Measurements from ENCODE around the gene CTNNA2.
A peak's percentile ranks its signal among the peaks of the same experiment; 100 is the strongest.

The CTNNA2 gene

DNA sequence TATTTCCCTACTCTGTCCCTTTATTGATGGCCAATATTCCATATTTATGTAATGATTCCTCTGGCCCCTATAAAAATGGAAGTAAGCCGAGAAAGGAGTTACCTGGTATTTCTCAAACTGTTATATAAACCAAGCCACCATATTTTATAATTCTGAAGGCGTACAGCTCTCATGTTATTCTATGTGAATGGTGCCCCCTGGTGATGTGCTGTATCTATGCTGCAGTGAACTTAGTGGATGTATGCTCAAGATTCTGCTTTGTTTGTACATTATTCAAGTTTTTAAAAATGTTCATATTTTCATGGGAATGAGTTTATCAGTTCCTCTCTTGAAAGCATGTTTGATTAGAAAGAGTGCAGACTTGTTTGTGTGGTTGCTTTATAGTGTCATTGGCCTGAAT lies 986.2 kb downstream of the CTNNA2 start:
- TF ChIP-seq, protein P1, sequence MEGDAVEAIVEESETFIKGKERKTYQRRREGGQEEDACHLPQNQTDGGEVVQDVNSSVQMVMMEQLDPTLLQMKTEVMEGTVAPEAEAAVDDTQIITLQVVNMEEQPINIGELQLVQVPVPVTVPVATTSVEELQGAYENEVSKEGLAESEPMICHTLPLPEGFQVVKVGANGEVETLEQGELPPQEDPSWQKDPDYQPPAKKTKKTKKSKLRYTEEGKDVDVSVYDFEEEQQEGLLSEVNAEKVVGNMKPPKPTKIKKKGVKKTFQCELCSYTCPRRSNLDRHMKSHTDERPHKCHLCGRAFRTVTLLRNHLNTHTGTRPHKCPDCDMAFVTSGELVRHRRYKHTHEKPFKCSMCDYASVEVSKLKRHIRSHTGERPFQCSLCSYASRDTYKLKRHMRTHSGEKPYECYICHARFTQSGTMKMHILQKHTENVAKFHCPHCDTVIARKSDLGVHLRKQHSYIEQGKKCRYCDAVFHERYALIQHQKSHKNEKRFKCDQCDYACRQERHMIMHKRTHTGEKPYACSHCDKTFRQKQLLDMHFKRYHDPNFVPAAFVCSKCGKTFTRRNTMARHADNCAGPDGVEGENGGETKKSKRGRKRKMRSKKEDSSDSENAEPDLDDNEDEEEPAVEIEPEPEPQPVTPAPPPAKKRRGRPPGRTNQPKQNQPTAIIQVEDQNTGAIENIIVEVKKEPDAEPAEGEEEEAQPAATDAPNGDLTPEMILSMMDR (IDR thresholded peaks at IDR 0.05): peak; percentile 24
- Histone ChIP-seq H3K9ac (no peak overlapping the region), H3K27me3 (ENCODE audit: control insufficient read depth, insufficient read depth, low read length) (no peaks in the 10 kb centered on the region)

DNA sequence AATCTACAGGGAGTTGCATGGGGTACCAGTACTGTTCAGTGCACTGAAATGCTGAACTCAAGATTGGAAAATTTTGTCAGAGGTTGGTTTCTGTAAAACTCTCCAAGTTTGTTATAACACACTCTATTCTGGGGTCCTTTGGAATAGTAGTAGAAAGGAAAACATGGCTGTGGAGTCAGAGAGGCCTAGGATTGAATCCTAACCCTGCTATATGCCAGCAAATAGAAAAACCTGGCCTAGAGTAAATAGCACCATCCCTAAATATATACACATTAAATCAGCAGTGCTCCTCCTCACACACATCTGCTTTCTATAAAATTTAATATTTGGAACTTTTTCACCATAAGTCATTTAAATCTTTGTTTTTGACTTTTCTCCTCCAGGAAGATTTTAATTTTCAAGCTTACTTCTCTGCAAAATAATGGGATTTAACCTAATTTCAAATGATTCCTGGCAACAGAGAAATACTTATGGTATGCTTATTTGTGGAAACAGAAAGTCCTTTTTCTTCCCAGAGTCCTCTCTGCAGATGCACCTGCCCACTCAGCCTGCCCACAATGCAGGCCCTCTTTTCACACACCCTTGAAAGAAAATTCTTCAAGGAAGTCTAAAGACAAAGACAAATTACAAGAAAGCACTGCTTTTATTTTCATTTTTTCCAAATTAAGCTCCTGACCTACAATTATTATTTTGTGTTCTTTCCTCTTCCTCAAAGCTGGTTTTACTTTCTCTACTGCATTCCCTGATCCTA lies 989.2 kb downstream of the CTNNA2 start:
- Histone ChIP-seq H3K27ac (no peak overlapping the region), H3K36me3 (ENCODE audit: control insufficient read depth, insufficient read depth, low read length) (no peaks in the 10 kb centered on the region), H3K4me1 (no peaks in the 10 kb centered on the region), H3K27me3 (ENCODE audit: control insufficient read depth, insufficient read depth, low read length) (no peaks in the 10 kb centered on the region), H3K9me3 (ENCODE audit: control insufficient read depth, low read length) (no peaks in the 10 kb centered on the region), H2AFZ (no peak overlapping the region), H3K4me3 (ENCODE audit: low read depth, low read length) (no peak overlapping the region), H3K9ac (no peak overlapping the region), H3K79me2 (no peaks in the 10 kb centered on the region), H3K4me2 (ENCODE audit: low read length) (no peak overlapping the region)
- TF ChIP-seq, protein P1 (IDR thresholded peaks at IDR 0.05): no peak

More for the DNA sequence above, 986.2 kb downstream of the CTNNA2 start:
- Histone ChIP-seq H3K4me1 (no peaks in the 10 kb centered on the region), H3K4me3 (ENCODE audit: low read depth, low read length) (no peak overlapping the region), H3K36me3 (ENCODE audit: control insufficient read depth, insufficient read depth, low read length) (no peaks in the 10 kb centered on the region), H3K4me2 (ENCODE audit: low read length) (no peak overlapping the region), H3K79me2 (no peaks in the 10 kb centered on the region), H3K27ac (no peak overlapping the region), H2AFZ (no peak overlapping the region), H3K9me3 (ENCODE audit: control insufficient read depth, low read length) (no peaks in the 10 kb centered on the region)

DNA sequence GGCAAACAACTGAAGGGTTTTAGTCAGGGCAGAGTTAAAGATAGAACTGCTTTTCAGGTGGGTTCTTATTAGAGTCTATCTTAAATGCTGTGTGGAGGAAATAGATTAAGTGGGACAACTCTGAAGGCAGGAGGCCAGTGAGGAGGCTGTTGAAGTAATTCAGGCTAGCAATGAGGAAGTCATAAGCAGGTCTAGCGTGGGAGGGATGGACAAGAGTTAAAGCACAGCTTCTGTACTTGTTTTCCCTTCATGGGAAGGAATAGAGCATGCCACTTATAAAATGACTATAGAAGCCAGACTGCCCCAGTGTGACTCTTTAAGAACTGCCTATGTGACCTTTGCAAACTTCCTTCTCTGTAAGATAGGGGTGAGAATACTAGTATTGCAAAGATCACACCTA lies 993.7 kb downstream of the CTNNA2 start:
- Histone ChIP-seq H3K79me2 (no peaks in the 10 kb centered on the region), H3K4me1 (no peaks in the 10 kb centered on the region), H3K27ac (no peak overlapping the region)

DNA sequence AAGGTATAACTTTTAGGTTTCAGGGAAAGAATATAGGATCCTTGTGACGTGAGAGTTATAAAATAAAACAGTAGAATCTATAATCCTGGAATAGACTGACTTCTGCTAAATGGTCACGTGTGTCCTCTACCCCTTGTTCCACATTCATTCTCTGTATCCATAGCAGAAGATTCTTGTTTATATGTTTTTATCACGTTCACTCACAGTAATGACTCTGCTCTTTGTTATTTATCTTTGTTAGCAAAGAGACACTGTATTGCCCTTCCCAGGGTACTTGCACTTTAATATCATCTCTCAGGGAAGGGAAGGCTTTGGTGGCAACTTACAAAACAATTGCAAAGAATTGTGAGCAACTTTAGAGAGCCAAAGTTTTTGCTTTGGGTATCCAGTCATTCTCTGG lies 997.9 kb downstream of the CTNNA2 start:
- Histone ChIP-seq H3K4me2 (ENCODE audit: low read length) (no peak overlapping the region), H2AFZ (no peak overlapping the region), H3K9ac (no peak overlapping the region), H3K36me3 (ENCODE audit: control insufficient read depth, insufficient read depth, low read length) (no peaks in the 10 kb centered on the region), H3K79me2 (no peaks in the 10 kb centered on the region), H3K27ac (no peak overlapping the region), H3K4me1 (no peaks in the 10 kb centered on the region), H3K4me3 (ENCODE audit: low read depth, low read length) (no peak overlapping the region), H3K27me3 (ENCODE audit: control insufficient read depth, insufficient read depth, low read length) (no peaks in the 10 kb centered on the region), H3K9me3 (ENCODE audit: control insufficient read depth, low read length) (no peaks in the 10 kb centered on the region)
- TF ChIP-seq, protein P1 (IDR thresholded peaks at IDR 0.05): no peak

More for the DNA sequence above, 993.7 kb downstream of the CTNNA2 start:
- no peak overlapping the region for H2AFZ ChIP-seq
- no peaks in the 10 kb centered on the region for H3K27me3 ChIP-seq (ENCODE audit: control insufficient read depth, insufficient read depth, low read length)
- H3K36me3 ChIP-seq (ENCODE audit: control insufficient read depth, insufficient read depth, low read length): no peaks in the 10 kb centered on the region
- TF ChIP-seq, protein P1 (IDR thresholded peaks at IDR 0.05): no peak
- H3K9me3 ChIP-seq (ENCODE audit: control insufficient read depth, low read length): no peaks in the 10 kb centered on the region
- H3K9ac ChIP-seq: no peak overlapping the region
- no peak overlapping the region for H3K4me2 ChIP-seq (ENCODE audit: low read length)
- no peak overlapping the region for H3K4me3 ChIP-seq (ENCODE audit: low read depth, low read length)

DNA sequence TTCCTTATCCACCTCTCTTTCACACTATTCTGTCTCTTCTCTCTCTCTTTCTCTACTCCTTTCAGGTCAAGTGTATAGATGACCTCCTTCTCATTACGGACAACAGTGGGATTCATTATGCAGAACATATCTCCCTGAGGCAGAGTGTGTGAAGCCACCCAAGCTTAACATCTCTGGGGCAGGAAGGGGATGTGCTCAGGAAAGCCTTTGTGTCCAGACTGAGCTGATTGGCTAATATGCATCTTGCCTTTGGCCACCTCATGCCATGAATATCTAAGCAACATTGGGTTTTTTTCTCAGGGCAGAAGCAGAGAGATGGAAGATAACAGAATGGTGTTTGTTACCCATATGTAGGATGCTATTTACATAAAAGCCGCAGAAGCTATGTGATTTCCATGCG lies 1003.1 kb downstream of the CTNNA2 start:
- Histone ChIP-seq H3K36me3 (ENCODE audit: control insufficient read depth, insufficient read depth, low read length) (no peaks in the 10 kb centered on the region), H3K9me3 (ENCODE audit: control insufficient read depth, low read length) (no peaks in the 10 kb centered on the region), H3K79me2 (no peaks in the 10 kb centered on the region), H3K4me2 (ENCODE audit: low read length) (no peak overlapping the region), H3K27me3 (ENCODE audit: control insufficient read depth, insufficient read depth, low read length) (no peaks in the 10 kb centered on the region), H3K9ac (no peak overlapping the region), H3K4me3 (ENCODE audit: low read depth, low read length) (no peak overlapping the region), H2AFZ (no peak overlapping the region), H3K27ac (no peak overlapping the region), H3K4me1 (no peaks in the 10 kb centered on the region)
- TF ChIP-seq, protein P1 (IDR thresholded peaks at IDR 0.05): no peak

Measured in parathyroid adenoma (tissue), 2 donors.